Effector memory CD4-positive, alpha-beta T cell (primary cell): ENCODE measurements around the gene CNGA2.

ENCODE experiments used
- DNase-seq, 3 donors: peaks; one replicate each; pipeline ENCODE4 v3.0.0-alpha.2; 2020
- H3K27ac ChIP-seq: 2 replicates; pipeline ENCODE4 v1.7.0; 2013; ENCODE audit warnings: mild to moderate bottlenecking, low read length, moderate library complexity; ENCODE audit not compliant: insufficient read depth, poor library complexity, severe bottlenecking
- H3K27me3 ChIP-seq: replicated peaks from 2 replicates; pipeline ENCODE4 v1.7.0; 2013; ENCODE audit warnings: mild to moderate bottlenecking, low read length; ENCODE audit not compliant: insufficient read depth, control insufficient read depth, poor library complexity, severe bottlenecking
- H3K36me3 ChIP-seq: 2 replicates; pipeline ENCODE4 v1.7.0; 2013; ENCODE audit warnings: mild to moderate bottlenecking, low read length, moderate library complexity; ENCODE audit not compliant: control insufficient read depth, insufficient read depth
- H3K4me1 ChIP-seq: 2 replicates; pipeline ENCODE4 v1.7.0; 2013; ENCODE audit warnings: low read length, mild to moderate bottlenecking; ENCODE audit not compliant: control insufficient read depth, insufficient read depth, poor library complexity, severe bottlenecking
- H3K4me3 ChIP-seq: 2 replicates; pipeline ENCODE4 v1.7.0; 2013; ENCODE audit warnings: low read length, low read depth, mild to moderate bottlenecking; ENCODE audit not compliant: insufficient read depth, poor library complexity, severe bottlenecking
- H3K9me3 ChIP-seq: 2 replicates; pipeline ENCODE4 v1.7.0; 2013; ENCODE audit warnings: mild to moderate bottlenecking, low read length, moderate library complexity; ENCODE audit not compliant: control insufficient read depth

The CNGA2 gene

DNA sequence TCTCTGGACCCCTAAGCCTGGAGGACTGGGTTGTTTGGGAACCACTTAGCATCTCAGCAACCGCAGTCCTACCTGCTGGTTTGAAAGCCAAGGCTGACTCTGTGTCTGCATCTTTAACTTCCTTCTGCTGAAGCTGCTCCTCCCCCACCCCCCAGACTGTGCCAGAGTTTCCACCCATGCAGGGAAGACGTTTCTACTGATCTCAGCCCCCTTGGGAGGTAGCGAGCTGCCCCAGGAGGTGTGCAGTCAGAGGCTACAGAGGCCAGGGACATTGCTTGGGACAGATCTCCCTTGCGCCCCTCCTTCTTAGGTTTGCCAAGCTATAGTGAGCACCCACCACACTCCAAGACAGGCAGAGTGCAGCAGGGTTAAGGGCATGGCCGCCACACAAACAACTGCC, 23.4 kb upstream of the CNGA2 start:
- no peaks in the 10 kb centered on the region for H3K4me1 ChIP-seq
- H3K27me3 ChIP-seq: no peaks in the 10 kb centered on the region
- H3K36me3 ChIP-seq: no peaks in the 10 kb centered on the region
- no peaks in the 10 kb centered on the region for H3K9me3 ChIP-seq
- H3K27ac ChIP-seq: no peak overlapping the region
- no peak overlapping the region for H3K4me3 ChIP-seq
- no peak for DNase-seq

DNA sequence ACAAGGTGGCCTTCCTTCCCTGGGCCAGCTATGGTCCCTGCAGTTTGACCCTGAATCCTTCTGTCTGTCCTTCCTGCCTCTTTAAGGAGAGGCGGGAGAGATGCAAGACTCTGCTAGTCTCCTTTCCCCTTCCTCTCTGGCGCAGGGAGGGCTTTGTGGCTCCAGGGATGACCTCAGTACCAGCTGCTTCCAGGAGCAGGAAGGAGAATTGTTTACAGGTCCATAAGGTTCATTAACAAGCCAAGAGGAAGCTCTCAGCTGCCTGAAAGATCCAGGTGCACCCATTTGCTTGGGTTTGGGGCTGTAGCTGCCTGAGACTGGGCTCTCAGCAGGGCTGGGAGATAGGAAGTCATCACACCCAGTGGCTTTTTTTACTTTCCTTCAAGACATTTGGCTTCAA, 22.8 kb upstream of the CNGA2 start:
- DNase-seq: no peak
- Histone ChIP-seq H3K4me1 (no peaks in the 10 kb centered on the region), H3K27ac (no peak overlapping the region), H3K36me3 (no peaks in the 10 kb centered on the region), H3K9me3 (no peaks in the 10 kb centered on the region), H3K27me3 (no peaks in the 10 kb centered on the region), H3K4me3 (no peak overlapping the region)

DNA sequence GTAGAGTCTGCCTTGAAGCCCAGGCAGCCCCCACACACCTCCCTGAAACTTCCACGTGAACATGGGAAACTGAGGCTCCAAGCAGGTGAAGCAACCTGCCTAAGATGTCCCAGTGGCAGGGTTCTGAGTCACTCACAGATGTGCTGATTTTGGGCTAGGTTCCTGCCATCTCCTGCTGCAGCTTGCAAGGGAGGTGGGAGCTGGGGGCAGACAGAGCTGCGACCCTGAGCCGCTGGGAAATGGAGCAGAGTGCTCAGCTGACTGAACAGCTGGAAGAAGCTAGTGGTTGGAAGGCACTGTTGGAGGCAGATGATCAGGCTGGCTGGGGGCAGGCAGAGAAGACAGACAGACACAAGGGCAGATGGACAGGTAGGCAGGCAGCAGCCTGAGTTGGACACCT, 22.3 kb upstream of the CNGA2 start:
- Histone ChIP-seq H3K27ac (no peak overlapping the region), H3K9me3 (no peaks in the 10 kb centered on the region), H3K27me3 (no peaks in the 10 kb centered on the region), H3K4me1 (no peaks in the 10 kb centered on the region), H3K4me3 (no peak overlapping the region), H3K36me3 (no peaks in the 10 kb centered on the region)
- DNase-seq: no peak

DNA sequence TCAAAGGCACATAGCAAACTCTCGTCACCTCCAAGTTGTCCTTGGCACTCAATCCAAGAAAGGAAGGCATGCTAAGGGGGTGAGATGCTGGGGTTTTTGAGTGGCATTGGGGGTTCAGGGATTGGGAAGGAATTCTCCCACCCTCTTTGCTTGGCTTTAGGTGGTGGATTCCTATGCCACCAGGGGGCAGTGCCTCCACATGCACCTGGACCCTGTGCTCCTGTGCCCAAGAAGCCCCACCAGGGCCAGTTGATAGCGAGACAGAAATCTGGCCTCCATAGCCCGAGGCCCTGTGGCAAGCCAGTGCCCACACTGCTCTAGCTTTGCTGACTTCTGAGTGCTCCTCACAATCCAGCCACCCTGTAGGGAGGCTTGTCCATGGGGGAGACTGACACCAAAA, 20.7 kb upstream of the CNGA2 start:
- Histone ChIP-seq H3K36me3 (no peaks in the 10 kb centered on the region), H3K27ac (no peak overlapping the region), H3K4me1 (no peaks in the 10 kb centered on the region), H3K4me3 (no peak overlapping the region), H3K9me3 (no peaks in the 10 kb centered on the region), H3K27me3 (no peaks in the 10 kb centered on the region)
- no peak for DNase-seq

DNA sequence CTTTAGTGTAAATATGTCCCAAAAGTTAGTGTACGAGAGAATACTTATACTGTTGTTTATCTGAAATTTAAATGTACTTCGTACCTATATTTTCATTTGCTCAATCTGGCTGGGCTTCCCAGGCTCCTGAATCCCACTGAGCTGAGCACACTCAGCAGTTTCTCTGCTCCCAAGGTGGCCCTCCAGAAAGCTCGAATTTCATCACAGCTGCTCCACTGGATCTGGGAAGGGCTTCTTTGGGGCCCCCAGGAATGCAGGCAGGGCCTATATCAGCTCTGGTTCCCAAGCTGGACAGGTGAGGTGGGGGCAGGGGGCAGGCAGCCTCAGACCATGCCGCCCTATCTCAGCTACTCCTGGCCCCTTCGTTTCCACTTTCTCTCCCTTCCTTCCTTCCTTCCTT, 20.2 kb upstream of the CNGA2 start:
- Histone ChIP-seq H3K9me3 (no peaks in the 10 kb centered on the region), H3K4me1 (no peaks in the 10 kb centered on the region), H3K27ac (no peak overlapping the region), H3K27me3 (no peaks in the 10 kb centered on the region), H3K36me3 (no peaks in the 10 kb centered on the region), H3K4me3 (no peak overlapping the region)
- DNase-seq: no peak

DNA sequence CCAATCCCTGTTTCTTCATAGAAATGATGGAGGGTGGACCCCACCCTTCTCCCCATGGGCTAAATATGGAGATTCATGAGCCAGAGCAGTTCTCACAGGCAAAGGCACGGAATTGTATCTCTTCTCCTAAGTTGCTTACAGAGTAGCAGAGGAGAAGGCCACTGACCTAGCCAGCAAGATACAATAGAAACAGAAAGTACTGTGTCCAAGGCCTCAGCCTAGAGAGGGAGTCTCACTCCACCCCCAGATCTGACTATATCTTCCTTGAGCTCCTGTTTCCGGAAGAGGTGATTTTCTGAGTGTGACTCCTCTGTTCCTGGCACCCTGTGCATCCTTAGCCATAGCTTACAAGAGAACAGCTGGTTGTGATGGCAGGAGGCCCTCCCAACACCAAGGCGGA, 18.8 kb upstream of the CNGA2 start, which contains the start of gene FATE1:
Gene FATE1 (plus strand): TSS at position 284 of the 400 bp plus-strand sequence. CDS start 85 bp downstream, at position 369.
- no peaks in the 10 kb centered on the region for H3K9me3 ChIP-seq
- no peaks in the 10 kb centered on the region for H3K27me3 ChIP-seq
- no peak within 1 kb of the TSS for H3K4me3 ChIP-seq
- H3K27ac ChIP-seq: no peak within 1 kb of the TSS
- H3K4me1 ChIP-seq: no peaks in the 10 kb centered on the region
- H3K36me3 ChIP-seq: no peaks in the 10 kb centered on the region
- no peak for DNase-seq

DNA sequence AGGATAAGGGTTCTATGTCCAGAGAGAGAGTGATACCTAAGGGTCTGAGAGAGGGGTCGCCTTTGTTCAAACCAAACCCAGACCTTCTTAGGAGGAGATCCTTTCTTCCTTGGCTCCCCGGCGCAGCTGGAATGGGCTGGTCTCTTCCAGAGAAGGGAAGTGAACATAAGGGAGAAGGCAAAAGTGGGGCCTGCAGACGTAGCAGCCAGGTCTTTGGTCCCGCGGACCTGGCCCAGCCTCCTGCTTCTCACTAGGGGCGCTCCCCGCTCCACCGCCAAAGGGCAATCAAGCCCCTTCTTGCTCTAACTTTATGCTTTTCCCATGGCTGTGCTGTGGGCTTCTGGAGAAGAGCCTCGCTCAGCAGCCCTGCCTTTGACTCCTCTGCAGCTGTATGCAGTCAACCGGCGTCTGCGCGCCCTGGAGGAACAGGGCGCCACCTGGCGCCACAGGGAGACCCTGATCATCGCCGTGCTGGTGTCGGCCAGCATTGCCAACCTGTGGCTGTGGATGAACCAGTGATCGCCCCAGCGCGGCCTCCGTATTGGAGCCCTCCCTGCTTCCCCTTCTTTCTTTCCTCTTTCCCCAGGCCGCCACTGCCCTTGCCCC, 12.2 kb upstream of the CNGA2 start:
- H3K9me3 ChIP-seq: no peaks in the 10 kb centered on the region
- no peaks in the 10 kb centered on the region for H3K27me3 ChIP-seq
- H3K36me3 ChIP-seq: no peaks in the 10 kb centered on the region
- H3K4me3 ChIP-seq: no peak overlapping the region
- no peak for DNase-seq
- no peaks in the 10 kb centered on the region for H3K4me1 ChIP-seq
- H3K27ac ChIP-seq: no peak overlapping the region

DNA sequence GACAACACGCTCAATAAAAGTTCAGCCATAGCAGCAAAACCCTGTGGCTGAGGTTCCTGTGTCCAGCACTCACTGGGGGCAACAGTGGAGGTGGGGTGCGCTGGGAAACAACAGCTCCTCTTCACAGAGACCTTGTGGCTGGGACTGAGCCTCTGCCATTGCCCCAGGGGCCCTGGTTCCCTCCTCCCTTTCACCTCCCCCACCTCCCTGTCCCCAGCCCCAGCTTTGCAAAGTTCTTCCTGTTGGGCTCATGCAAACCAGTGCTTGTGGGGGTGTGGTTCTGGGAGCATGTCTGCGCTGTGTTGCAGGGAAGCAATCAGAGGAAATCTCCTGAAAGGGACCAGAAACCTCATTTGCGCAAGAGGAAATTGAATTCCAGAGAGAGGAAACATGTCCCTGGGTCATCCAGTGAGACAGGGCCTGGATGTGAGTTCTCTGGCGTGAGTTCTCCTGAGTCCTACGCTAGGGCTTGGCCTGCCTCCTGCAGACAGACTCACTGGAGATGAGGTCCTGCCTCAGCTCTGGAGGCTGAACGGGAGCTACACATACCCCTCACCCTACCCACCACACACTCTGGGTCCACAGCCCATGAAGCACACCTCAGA, 11.3 kb upstream of the CNGA2 start:
- Histone ChIP-seq H3K27ac (no peak overlapping the region), H3K4me3 (no peak overlapping the region), H3K27me3 (no peaks in the 10 kb centered on the region), H3K9me3 (no peaks in the 10 kb centered on the region), H3K4me1 (no peaks in the 10 kb centered on the region), H3K36me3 (no peaks in the 10 kb centered on the region)
- no peak for DNase-seq

DNA sequence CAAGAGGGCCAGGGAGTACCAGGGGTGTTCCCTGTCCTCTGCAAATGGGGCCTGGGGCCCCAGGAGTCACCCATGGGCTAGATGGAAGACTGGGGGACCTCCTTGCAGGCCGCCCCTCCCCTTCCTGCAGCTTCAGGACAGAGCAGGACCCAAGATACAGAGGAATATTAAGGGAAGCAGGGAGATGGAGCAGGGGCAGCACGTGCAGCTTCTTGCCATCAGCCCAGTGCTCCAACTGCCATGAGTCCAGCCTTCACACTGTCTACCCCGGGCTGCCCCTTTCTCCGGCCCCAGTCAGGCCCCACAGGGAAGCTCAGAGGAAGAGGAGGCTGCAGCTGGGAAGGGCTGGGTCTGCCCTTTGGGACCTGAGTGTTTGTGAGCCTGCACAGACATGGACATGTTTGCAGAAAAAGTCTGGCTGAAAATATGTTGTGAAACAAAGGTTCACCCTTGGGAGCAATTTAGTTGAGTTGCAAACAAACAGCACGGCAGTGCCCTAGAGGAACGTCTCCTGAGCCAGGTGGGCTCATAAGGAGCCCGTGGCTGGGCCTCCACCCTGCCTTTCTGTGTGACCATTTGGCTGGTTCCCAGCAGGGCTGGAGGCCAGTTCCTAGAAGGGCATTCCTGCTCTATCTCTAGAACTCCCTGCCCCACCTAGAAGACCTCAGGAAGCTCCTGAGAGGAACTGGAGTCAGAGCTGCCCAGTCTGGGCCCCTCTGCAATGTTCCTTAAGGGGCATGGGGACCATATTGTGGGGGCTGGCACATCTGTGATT, 9.8 kb upstream of the CNGA2 start:
- no peak for DNase-seq
- Histone ChIP-seq H3K4me1 (no peaks in the 10 kb centered on the region), H3K27me3 (no peaks in the 10 kb centered on the region), H3K27ac (no peak overlapping the region), H3K9me3 (no peaks in the 10 kb centered on the region), H3K36me3 (no peaks in the 10 kb centered on the region), H3K4me3 (no peak overlapping the region)

DNA sequence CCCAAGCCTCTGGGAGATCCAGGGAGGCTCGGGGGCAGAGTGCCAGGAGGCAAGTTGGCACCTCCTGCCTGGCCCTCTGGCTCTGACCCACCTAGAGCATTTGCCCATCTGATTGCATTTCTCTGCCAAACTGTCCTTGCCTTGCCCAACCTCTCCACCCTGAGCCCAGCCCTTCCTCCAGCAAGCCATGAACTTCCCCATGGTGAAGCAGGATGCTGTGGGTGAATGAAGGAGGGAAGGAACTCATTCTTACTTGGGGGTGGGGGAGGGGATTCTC, 9.3 kb upstream of the CNGA2 start:
- H3K4me3 ChIP-seq: no peak overlapping the region
- no peaks in the 10 kb centered on the region for H3K4me1 ChIP-seq
- H3K36me3 ChIP-seq: no peaks in the 10 kb centered on the region
- no peak overlapping the region for H3K27ac ChIP-seq
- DNase-seq: no peak
- H3K9me3 ChIP-seq: no peaks in the 10 kb centered on the region
- H3K27me3 ChIP-seq: no peaks in the 10 kb centered on the region
